ENCODE data around the gene TMPRSS13. TPM values are rescaled to one million over a fixed set of nuclear protein-coding genes. Genes with fewer than 3 reads are reported as not detected.

TMPRSS13 gene
- total and polyA plus RNA-seq, 8 donors = 0.19 to 3.8 (median 1.2) TPM; not detected in 3

GRCh38 chr11:117959438-117960149, 30.4 kb upstream of the TMPRSS13 start:
- DNase-seq = no peak
- no peak for TF ChIP-seq POLR2A (IDR thresholded peaks at IDR 0.05)
- TF ChIP-seq EP300 (IDR thresholded peaks at IDR 0.05) = no peak
- TF ChIP-seq CTCF (IDR thresholded peaks at IDR 0.05) = no peak
- TF ChIP-seq POLR2AphosphoS5 (IDR thresholded peaks at IDR 0.05) = no peak
- WGBS, 5 donors = 39 to 92% (median 53%) methylated on average over 1 of the region's 1 CpG
- Histone ChIP-seq H3K9me3 (peaks cover 0 to 9% (median 0%) of the 10 kb centered on the region in 4 donors), H3K4me1 (no peaks in the 10 kb centered on the region), H3K36me3 (no peaks in the 10 kb centered on the region), H3K4me3 (no peak overlapping the region), H3K27me3 (peaks cover 0 to 7% (median 0%) of the 10 kb centered on the region in 3 donors), H3K27ac (peak overlapping the region in 1 of 5 donors; percentile 29)
- intact Hi-C loops (cut with DNase I; ENCODE audit: low total_unique reads) = no loop called here

GRCh38 chr11:117958949-117959348, 29.7 kb upstream of the TMPRSS13 start:
- TF ChIP-seq POLR2AphosphoS5 (IDR thresholded peaks at IDR 0.05) (no peak), POLR2A (IDR thresholded peaks at IDR 0.05) (no peak), CTCF (IDR thresholded peaks at IDR 0.05) (no peak), EP300 (IDR thresholded peaks at IDR 0.05) (no peak)
- H3K9me3 ChIP-seq = peaks cover 0 to 9% (median 0%) of the 10 kb centered on the region in 4 donors
- DNase-seq = no peak
- H3K27me3 ChIP-seq = peaks cover 0 to 7% (median 0%) of the 10 kb centered on the region in 3 donors
- intact Hi-C loops (cut with DNase I; ENCODE audit: low total_unique reads) = no loop called here
- no peak overlapping the region for H3K27ac ChIP-seq
- 93 to 98% (median 95%) methylated on average over 1 of the region's 1 CpG for WGBS, 5 donors
- no peak overlapping the region for H3K4me3 ChIP-seq
- no peaks in the 10 kb centered on the region for H3K36me3 ChIP-seq
- no peaks in the 10 kb centered on the region for H3K4me1 ChIP-seq

GRCh38 chr11:117953024-117953671, 23.9 kb upstream of the TMPRSS13 start:
- WGBS, 5 donors = 87 to 97% (median 90%) methylated on average over 3 of the region's 3 CpGs
- Histone ChIP-seq H3K36me3 (no peaks in the 10 kb centered on the region), H3K4me3 (no peak overlapping the region), H3K9me3 (peaks cover 0 to 9% (median 0%) of the 10 kb centered on the region in 4 donors), H3K27ac (peak overlapping the region in 1 of 5 donors; percentile 30), H3K27me3 (peaks cover 0 to 22% (median 0%) of the 10 kb centered on the region in 3 donors), H3K4me1 (peaks cover 0 to 8% (median 0%) of the 10 kb centered on the region in 4 donors)
- TF ChIP-seq EP300 (IDR thresholded peaks at IDR 0.05) (no peak), CTCF (IDR thresholded peaks at IDR 0.05) (no peak), POLR2AphosphoS5 (IDR thresholded peaks at IDR 0.05) (no peak), POLR2A (IDR thresholded peaks at IDR 0.05) (no peak)
- intact Hi-C loops (cut with DNase I; ENCODE audit: low total_unique reads) = no loop called here
- peak in 1 of 2 donors; percentile 41 for DNase-seq

- no peak for TF ChIP-seq CTCF (IDR thresholded peaks at IDR 0.05)
- no peak for TF ChIP-seq POLR2AphosphoS5 (IDR thresholded peaks at IDR 0.05)
- no peak for TF ChIP-seq EP300 (IDR thresholded peaks at IDR 0.05)
- no peak for TF ChIP-seq POLR2A (IDR thresholded peaks at IDR 0.05)
- no peak for DNase-seq
- H3K27me3 ChIP-seq = peaks cover 0 to 24% (median 0%) of the 10 kb centered on the region in 3 donors
- intact Hi-C loops (cut with DNase I; ENCODE audit: low total_unique reads) = no loop called here
- no peak overlapping the region for H3K4me3 ChIP-seq
- H3K9me3 ChIP-seq = no peaks in the 10 kb centered on the region
- H3K27ac ChIP-seq = peak overlapping the region in 3 of 5 donors; percentile 10 to 46 (median 17)
- peaks cover 0 to 12% (median 6%) of the 10 kb centered on the region in 4 donors for H3K4me1 ChIP-seq
- H3K36me3 ChIP-seq = no peaks in the 10 kb centered on the region
- WGBS, 5 donors = 76 to 84% (median 79%) methylated on average over 10 to 15 of the region's 15 CpGs
Observed at GRCh38 chr11:117950993-117951961, 22.1 kb upstream of the TMPRSS13 start.
